AG04450 (cell line): ENCODE data around the gene SNRPD3. TPM values are rescaled to one million over a fixed set of nuclear protein-coding genes. Genes with fewer than 3 reads are reported as not detected.

Experiments used
- CTCF ChIA-PET: fragments of 300-600, 350-600 bp; formaldehyde crosslinking; extraction: SDS; loops from one replicate; lab custom pipeline; 2022; ENCODE audit warnings: antibody characterized with exemption, inconsistent platforms; lab: Charles Lee
- POLR2A ChIA-PET: fragments of 350-600 bp; formaldehyde crosslinking; extraction: SDS; loops from one replicate; lab custom pipeline; 2021; ENCODE audit warnings: antibody characterized with exemption, inconsistent platforms; lab: Yijun Ruan, JAX
- DNase-seq: peaks from one replicate; pipeline ENCODE4 v3.0.0-alpha.2; 2011; ENCODE audit warnings: low read depth, low spot score
- H3K27ac ChIP-seq: one replicate; pipeline ENCODE4 v1.5.1; 2012; ENCODE audit warnings: low read depth, low read length, control low read depth
- H3K27me3 ChIP-seq: one replicate; pipeline ENCODE4 v1.6.0; 2012; ENCODE audit warnings: low read length; ENCODE audit not compliant: control insufficient read depth, insufficient read depth
- H3K4me3 ChIP-seq: 2 replicates; pipeline ENCODE4 v1.5.1; 2011; ENCODE audit warnings: mild to moderate bottlenecking, low read depth, low read length, control low read depth
- H3K9me3 ChIP-seq: 2 replicates; pipeline ENCODE4 v1.5.1; 2012; ENCODE audit warnings: low read length; ENCODE audit not compliant: control insufficient read depth, insufficient read depth
- CTCF ChIP-seq: IDR thresholded peaks from 2 replicates; pipeline ENCODE4 v1.5.1; 2011; ENCODE audit warnings: low read depth, low read length, control low read depth, inconsistent platforms
- polyA plus RNA-seq: library from polyadenylated mRNA; depleted of rRNA; stranded (reverse); fragments of >200 nt; gene quantifications from 2 replicates; pipeline ENCODE4 v1.2.3, GENCODE V29; 2011

SNRPD3 gene
- polyA plus RNA-seq, 1 experiment, result 187 TPM

- no peak for DNase-seq
- POLR2A ChIA-PET, result interaction anchor here (0.8 kb wide), 1 partner anchor 16 kb away, joined by 3 read pairs; the partner anchor contains the start of gene GUCD1
- CTCF ChIA-PET, result no interaction called here
- no peak for TF ChIP-seq CTCF
- Histone ChIP-seq H3K27ac (no peak overlapping the region), H3K4me3 (no peak overlapping the region), H3K9me3 (no peaks in the 10 kb centered on the region), H3K27me3 (no peaks in the 10 kb centered on the region)
These were observed 15.5 kb downstream of the SNRPD3 start for GRCh38 chr22:24571266-24571665.

GRCh38 chr22:24576778-24577177 lies 21.0 kb downstream of the SNRPD3 start:
- ChIA-PET CTCF (no interaction called here), POLR2A (no interaction called here)
- Histone ChIP-seq H3K9me3 (no peaks in the 10 kb centered on the region), H3K27me3 (no peaks in the 10 kb centered on the region), H3K4me3 (no peak overlapping the region), H3K27ac (no peak overlapping the region)
- TF ChIP-seq CTCF, result no peak
- no peak for DNase-seq

- no peak overlapping the region for H3K27ac ChIP-seq
- ChIA-PET POLR2A (no interaction called here), CTCF (no interaction called here)
- H3K4me3 ChIP-seq, result no peak overlapping the region
- DNase-seq, result no peak
- H3K27me3 ChIP-seq, result no peaks in the 10 kb centered on the region
- no peaks in the 10 kb centered on the region for H3K9me3 ChIP-seq
- no peak for TF ChIP-seq CTCF
These were observed 22.8 kb downstream of the SNRPD3 start for GRCh38 chr22:24578355-24579257.

GRCh38 chr22:24579258-24579601 lies 23.4 kb downstream of the SNRPD3 start:
- POLR2A ChIA-PET, result no interaction called here
- Histone ChIP-seq H3K27ac (no peak overlapping the region), H3K9me3 (no peaks in the 10 kb centered on the region), H3K4me3 (no peak overlapping the region), H3K27me3 (no peaks in the 10 kb centered on the region)
- no peak for DNase-seq
- CTCF ChIA-PET, result no interaction called here
- no peak for TF ChIP-seq CTCF

- Histone ChIP-seq H3K9me3 (no peaks in the 10 kb centered on the region), H3K27me3 (no peaks in the 10 kb centered on the region), H3K27ac (no peak overlapping the region), H3K4me3 (no peak overlapping the region)
- DNase-seq, result peak; percentile 78
- POLR2A ChIA-PET, result interaction anchor here (0.6 to 1.0 kb wide), 3 partner anchors 25 to 444 kb away, joined by 6 to 8 read pairs (median 7); no protein-coding TSS in a partner anchor
- TF ChIP-seq CTCF, result no peak
- CTCF ChIA-PET, result no interaction called here
These were observed 24.5 kb downstream of the SNRPD3 start for GRCh38 chr22:24580276-24580675.
